Astrocyte of the spinal cord (primary cell): ENCODE results near the gene SRCIN1.

Experiments used
- DNase-seq: peaks from one replicate; pipeline ENCODE4 v3.0.0; 2011; ENCODE audit warnings: low read depth, low spot score
- H3K4me3 ChIP-seq: 2 replicates; pipeline ENCODE4 v1.5.1; 2011; ENCODE audit warnings: low read depth, mild to moderate bottlenecking, low read length, moderate library complexity
- in situ Hi-C: cut with HindIII; loops from 2 replicates; pipeline ENCODE4 v1.10.0; 2017; ENCODE audit warnings: low sequenced_read_pairs
- TF ChIP-seq, protein P1 (sequence below): IDR thresholded peaks from 2 replicates; pipeline ENCODE4 v1.5.1; 2012; ENCODE audit warnings: low read depth, mild to moderate bottlenecking, low read length, inconsistent platforms

Gene SRCIN1

DNA sequence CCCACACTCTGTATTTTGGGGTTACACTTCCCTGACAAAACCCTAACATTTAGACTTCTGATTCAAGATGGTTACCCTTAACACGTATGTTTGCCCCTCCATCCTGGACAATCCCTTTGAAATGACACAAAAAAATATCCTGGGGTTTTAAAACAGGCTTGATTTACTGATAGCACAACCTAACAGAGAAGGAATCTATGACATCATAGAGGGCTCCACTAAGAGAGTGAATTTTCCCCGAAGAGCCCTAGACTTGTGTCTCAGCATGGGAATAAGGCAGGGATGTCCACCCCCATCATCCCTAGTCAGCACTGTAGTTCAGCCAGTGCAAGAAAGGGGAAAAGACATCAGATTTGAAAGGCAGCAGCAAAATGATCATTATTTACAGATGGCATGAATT, 15.8 kb upstream of the SRCIN1 start:
- TF ChIP-seq, protein P1, sequence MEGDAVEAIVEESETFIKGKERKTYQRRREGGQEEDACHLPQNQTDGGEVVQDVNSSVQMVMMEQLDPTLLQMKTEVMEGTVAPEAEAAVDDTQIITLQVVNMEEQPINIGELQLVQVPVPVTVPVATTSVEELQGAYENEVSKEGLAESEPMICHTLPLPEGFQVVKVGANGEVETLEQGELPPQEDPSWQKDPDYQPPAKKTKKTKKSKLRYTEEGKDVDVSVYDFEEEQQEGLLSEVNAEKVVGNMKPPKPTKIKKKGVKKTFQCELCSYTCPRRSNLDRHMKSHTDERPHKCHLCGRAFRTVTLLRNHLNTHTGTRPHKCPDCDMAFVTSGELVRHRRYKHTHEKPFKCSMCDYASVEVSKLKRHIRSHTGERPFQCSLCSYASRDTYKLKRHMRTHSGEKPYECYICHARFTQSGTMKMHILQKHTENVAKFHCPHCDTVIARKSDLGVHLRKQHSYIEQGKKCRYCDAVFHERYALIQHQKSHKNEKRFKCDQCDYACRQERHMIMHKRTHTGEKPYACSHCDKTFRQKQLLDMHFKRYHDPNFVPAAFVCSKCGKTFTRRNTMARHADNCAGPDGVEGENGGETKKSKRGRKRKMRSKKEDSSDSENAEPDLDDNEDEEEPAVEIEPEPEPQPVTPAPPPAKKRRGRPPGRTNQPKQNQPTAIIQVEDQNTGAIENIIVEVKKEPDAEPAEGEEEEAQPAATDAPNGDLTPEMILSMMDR: no peak
- in situ Hi-C loops: no loop called here
- no peak for DNase-seq
- no peak overlapping the region for H3K4me3 ChIP-seq

GRCh38 chr17:38620551-38621277, 15.0 kb upstream of the SRCIN1 start:
- in situ Hi-C loops: no loop called here
- no peak for DNase-seq
- TF ChIP-seq, protein P1: no peak
- no peak overlapping the region for H3K4me3 ChIP-seq

DNA sequence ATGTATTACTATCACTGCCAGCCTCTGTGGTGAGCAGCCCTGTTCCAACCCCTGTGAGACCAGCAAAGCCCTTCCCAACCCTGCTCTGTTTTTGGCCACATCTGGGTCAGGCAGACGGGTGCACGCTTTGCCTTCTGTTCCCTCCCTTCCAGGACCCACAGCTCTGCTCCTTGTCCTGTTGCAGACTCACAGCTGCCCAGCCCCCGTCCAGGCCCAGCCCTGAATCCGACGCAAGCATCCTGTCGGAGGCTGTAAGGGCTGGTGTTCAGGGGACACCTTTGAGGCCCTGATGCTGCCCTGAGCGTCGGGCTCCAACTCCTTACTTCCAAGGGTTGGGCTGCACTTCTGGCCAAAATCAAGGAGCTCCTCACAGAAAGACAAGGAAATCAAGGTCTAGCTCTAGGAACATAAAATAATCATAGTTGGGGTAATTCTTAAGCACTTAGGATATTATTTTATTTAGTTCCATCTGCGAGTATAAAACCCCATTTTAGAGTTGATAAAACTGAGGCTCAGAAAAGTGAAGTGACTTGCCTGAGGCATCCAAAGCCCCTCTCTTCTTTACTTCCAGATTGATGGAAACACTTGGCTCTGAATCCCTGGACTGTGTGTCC, 14.3 kb upstream of the SRCIN1 start:
- DNase-seq: no peak
- in situ Hi-C loops: no loop called here
- TF ChIP-seq, protein P1: no peak
- no peak overlapping the region for H3K4me3 ChIP-seq

DNA sequence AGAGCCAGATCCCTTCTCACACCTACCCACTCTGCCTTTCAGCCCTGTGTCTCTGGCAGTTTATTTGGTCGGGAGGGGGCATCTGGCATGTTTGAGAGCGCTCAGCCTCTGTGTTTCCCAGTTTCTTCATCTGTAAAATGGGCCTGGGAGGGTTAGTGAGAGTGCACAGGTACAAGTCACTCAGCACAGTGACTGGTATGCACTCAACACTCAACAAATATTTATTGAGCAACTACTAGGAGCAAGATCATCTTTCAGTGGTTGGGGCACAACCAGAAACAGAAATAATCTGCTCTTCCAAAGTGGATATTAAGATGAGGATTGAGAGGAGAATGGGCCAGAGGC, 13.7 kb upstream of the SRCIN1 start:
- in situ Hi-C loops: no loop called here
- TF ChIP-seq, protein P1: no peak
- DNase-seq: no peak

GRCh38 chr17:38617967-38618760, 12.4 kb upstream of the SRCIN1 start:
- no peak for DNase-seq
- no peak overlapping the region for H3K4me3 ChIP-seq
- in situ Hi-C loops: no loop called here
- TF ChIP-seq, protein P1: no peak

More for the DNA sequence above, 13.7 kb upstream of the SRCIN1 start:
- H3K4me3 ChIP-seq: no peak overlapping the region

DNA sequence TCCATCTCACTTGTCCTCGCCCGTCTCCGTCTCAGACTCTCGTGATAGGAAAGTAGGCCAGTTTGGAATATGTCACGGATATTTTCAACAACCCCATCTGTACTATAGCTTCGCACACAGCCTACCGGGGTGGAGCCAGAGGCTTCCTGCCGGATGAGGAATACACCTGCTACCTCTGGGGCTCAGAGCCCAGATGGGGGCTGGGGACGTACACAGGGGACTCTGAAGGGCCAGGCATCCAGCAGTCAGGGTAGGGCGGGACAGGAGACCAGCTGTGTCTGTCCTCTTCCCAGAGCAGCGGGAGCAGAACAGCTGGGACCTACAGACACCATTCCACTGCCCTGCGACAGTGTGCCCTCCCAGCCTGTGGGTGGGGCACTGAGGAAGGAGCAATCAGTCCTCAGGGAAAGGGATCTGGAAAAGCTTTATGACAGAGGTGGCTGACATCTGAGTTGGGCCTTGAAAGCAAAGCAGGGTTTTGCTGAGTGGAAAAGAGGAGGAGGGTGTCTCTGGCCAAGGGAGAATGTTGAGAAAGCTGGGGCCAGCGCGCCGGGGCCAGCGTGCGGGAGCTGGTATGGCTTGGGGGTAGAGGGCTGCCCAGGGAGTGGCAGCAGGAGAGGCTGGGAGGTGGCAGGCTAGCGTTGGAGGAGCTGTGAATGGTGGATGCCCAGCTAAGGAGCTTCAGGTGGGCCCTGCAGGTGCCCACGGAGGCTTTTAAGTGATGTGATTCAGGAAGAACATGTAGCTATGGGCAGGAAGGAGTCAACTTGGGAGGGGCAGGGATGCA, 11.5 kb upstream of the SRCIN1 start:
- TF ChIP-seq, protein P1: no peak
- no peak for DNase-seq
- H3K4me3 ChIP-seq: no peak overlapping the region
- in situ Hi-C loops: no loop called here
